Endothelial cell of umbilical vein (primary cell): ENCODE measurements around the gene MNT. TPM values are rescaled to one million over a fixed set of nuclear protein-coding genes. Genes with fewer than 3 reads are reported as not detected.

Experiments
- BruUV-seq: library from RNA; stranded (reverse); fragments of 400-500 nt; replicated peaks from 2 replicates; lab custom pipeline; 2021; lab: Mats Ljungman, UMichigan
- CTCF ChIA-PET: fragments of 300-600, 350-600 bp; sonication (Branson Sonifier 250); formaldehyde crosslinking; loops from one replicate; lab custom pipeline; 2021; ENCODE audit warnings: antibody characterized with exemption, inconsistent platforms; lab: Charles Lee
- POLR2A ChIA-PET: fragments of 300-600, 350-600 bp; sonication (Branson Sonifier 250); formaldehyde crosslinking; loops from one replicate; lab custom pipeline; 2021; ENCODE audit warnings: antibody characterized with exemption, inconsistent platforms; lab: Charles Lee
- DNase-seq: peaks from one replicate; pipeline ENCODE4 v3.0.0-alpha.2; 2011; ENCODE audit warnings: low read depth, low spot score
- FAIRE-seq: peaks from 2 replicates; lab custom pipeline; 2011; peaks lifted over from hg19 to GRCh38; lab: Jason Lieb, UNC
- H2AFZ ChIP-seq: 2 replicates; pipeline ENCODE4 v1.6.0; 2012; ENCODE audit warnings: low read depth, low read length, control low read depth, inconsistent platforms
- H3K27ac ChIP-seq: 2 replicates; pipeline ENCODE4 v1.5.1; 2011; ENCODE audit warnings: low read depth, mild to moderate bottlenecking, control low read depth, low read length, moderate library complexity; ENCODE audit not compliant: insufficient read depth
- H3K27me3 ChIP-seq, 2 experiments: 2 replicates each; pipeline versions ENCODE4 v1.6.0 to v1.6.1; 2011; ENCODE audit warnings: low read length in 2 of 2, mixed read lengths in 1 of 2; ENCODE audit not compliant: control insufficient read depth in 2 of 2, insufficient read depth in 2 of 2
- H3K36me3 ChIP-seq, 2 experiments: 2 replicates in 1 of 2; 3 replicates in 1 of 2; pipeline ENCODE4 v1.5.1; 2011; ENCODE audit warnings: low read length in 2 of 2, mild to moderate bottlenecking in 1 of 2, moderate library complexity in 1 of 2; ENCODE audit not compliant: control insufficient read depth in 2 of 2, insufficient read depth in 2 of 2; ENCODE audit errors: extremely low read depth in 1 of 2
- H3K4me1 ChIP-seq: 3 replicates; pipeline ENCODE4 v1.5.1; 2011; ENCODE audit warnings: mild to moderate bottlenecking, low read length; ENCODE audit not compliant: control insufficient read depth, insufficient read depth; ENCODE audit errors: extremely low read depth
- H3K4me2 ChIP-seq: 2 replicates; pipeline ENCODE4 v1.6.1; 2011; ENCODE audit warnings: low read length, control low read depth, mixed read lengths; ENCODE audit not compliant: insufficient read depth
- H3K4me3 ChIP-seq, 3 experiments: fragments of 200-600 bp in 1 of 3; sonication (generic), shearing (Covaris generic) in 1 of 3; replicated peaks in 1 of 3; 2 replicates each; pipeline ENCODE4 v1.5.1; 2011 to 2016; ENCODE audit warnings: control low read depth in 3 of 3, low read length in 3 of 3, mild to moderate bottlenecking in 2 of 3, inconsistent platforms in 1 of 3, low read depth in 1 of 3, moderate library complexity in 1 of 3; ENCODE audit not compliant: insufficient read depth in 1 of 3
- H3K79me2 ChIP-seq: 2 replicates; pipeline ENCODE4 v1.6.0; 2012; ENCODE audit warnings: low read length, inconsistent platforms; ENCODE audit not compliant: control insufficient read depth, insufficient read depth
- H3K9ac ChIP-seq: replicated peaks from 2 replicates; pipeline ENCODE3; 2011; ENCODE audit warnings: low read length, control low read depth; ENCODE audit not compliant: insufficient read depth; ENCODE audit errors: extremely low read depth
- H3K9me1 ChIP-seq: replicated peaks from 3 replicates; pipeline ENCODE4 v1.6.0; 2011; ENCODE audit warnings: mild to moderate bottlenecking, low read length; ENCODE audit not compliant: control insufficient read depth, insufficient read depth; ENCODE audit errors: extremely low read depth
- H3K9me3 ChIP-seq: replicated peaks from 2 replicates; pipeline ENCODE4 v1.5.1; 2012; ENCODE audit warnings: low read length, inconsistent platforms; ENCODE audit not compliant: control insufficient read depth, insufficient read depth
- H4K20me1 ChIP-seq: replicated peaks from 2 replicates; pipeline ENCODE3; 2011; ENCODE audit warnings: mild to moderate bottlenecking, low read length; ENCODE audit not compliant: control insufficient read depth, insufficient read depth; ENCODE audit errors: extremely low read depth
- EZH2 ChIP-seq: IDR thresholded peaks from 2 replicates; pipeline ENCODE4 v1.6.1; 2012; ENCODE audit warnings: borderline replicate concordance, low read depth, mild to moderate bottlenecking, moderate library complexity, low read length, inconsistent platforms; ENCODE audit not compliant: severe bottlenecking
- FOS ChIP-seq: IDR thresholded peaks from 2 replicates; pipeline ENCODE4 v1.6.1; 2011; ENCODE audit warnings: mild to moderate bottlenecking, low read length, moderate library complexity, borderline replicate concordance; ENCODE audit not compliant: insufficient read depth
- GATA2 ChIP-seq: IDR thresholded peaks from 2 replicates; pipeline ENCODE4 v1.7.0; 2011; ENCODE audit warnings: low read depth, mild to moderate bottlenecking, moderate library complexity, mixed read lengths, low read length; ENCODE audit not compliant: insufficient read length, insufficient read depth
- JUN ChIP-seq: IDR thresholded peaks from 2 replicates; pipeline ENCODE4 v1.6.1; 2011; ENCODE audit warnings: borderline replicate concordance, low read depth; ENCODE audit not compliant: insufficient read length, insufficient read depth
- MAX ChIP-seq: IDR thresholded peaks from 2 replicates; pipeline ENCODE4 v1.6.1; 2011; ENCODE audit not compliant: insufficient read depth, insufficient read length
- MYC ChIP-seq: IDR thresholded peaks from one replicate; pipeline ENCODE4 v1.6.1; 2011; ENCODE audit warnings: mild to moderate bottlenecking, low read depth, low read length
- POLR2A ChIP-seq: IDR thresholded peaks from 2 replicates; pipeline ENCODE4 v1.6.1; 2012; ENCODE audit warnings: low read depth, mild to moderate bottlenecking, control low read depth, low read length
- POLR2AphosphoS5 ChIP-seq: IDR thresholded peaks from 2 replicates; pipeline ENCODE4 v1.6.1; 2012; ENCODE audit warnings: low read depth, mild to moderate bottlenecking, control low read depth, low read length, moderate library complexity; ENCODE audit not compliant: insufficient read depth
- dilution Hi-C: fragments of 300-500 bp; cut with MboI; formaldehyde crosslinking; loops from one replicate; pipeline ENCODE4 v1.15.0; 2019; ENCODE audit warnings: low sequenced_read_pairs; ENCODE audit not compliant: extremely low pct_ligation_motif_present
- intact Hi-C: fragments of 100-400 bp; cut with micrococcal nuclease; formaldehyde crosslinking; loops from one replicate; pipeline ENCODE4 v1.10.0; 2022
- polyA plus RNA-seq, 4 experiments: library from polyadenylated mRNA; depleted of rRNA in 3 of 4; stranded (reverse) in 3 of 4; unstranded in 1 of 4; fragments of >200 nt; gene quantifications; 2 replicates each; pipeline versions ENCODE4 v1.2.1 to v1.2.3, GENCODE V29; 2011 to 2012; ENCODE audit warnings: missing spikeins in 1 of 4
- total RNA-seq: library from RNA; stranded (reverse); gene quantifications from 2 replicates; pipeline ENCODE4 v1.2.3, GENCODE V29; 2021
- TF ChIP-seq, protein P1 (sequence below), 2 donors: IDR thresholded peaks; 1 replicate in 1 of 2; 2 replicates in 1 of 2; pipeline ENCODE4 v1.5.1; 2011; ENCODE audit warnings: low read length in 2 of 2, mild to moderate bottlenecking in 2 of 2, moderate library complexity in 2 of 2, control low read depth in 1 of 2, inconsistent platforms in 1 of 2, low read depth in 1 of 2; ENCODE audit not compliant: insufficient read depth in 1 of 2; ENCODE audit errors: extremely low read depth in 1 of 2

MNT gene
- total and polyA plus RNA-seq, 2 donors (not counting 3 experiments of a cell fraction or from before 2014, with no cell fraction given), result 4.1 to 21.6 TPM

DNA sequence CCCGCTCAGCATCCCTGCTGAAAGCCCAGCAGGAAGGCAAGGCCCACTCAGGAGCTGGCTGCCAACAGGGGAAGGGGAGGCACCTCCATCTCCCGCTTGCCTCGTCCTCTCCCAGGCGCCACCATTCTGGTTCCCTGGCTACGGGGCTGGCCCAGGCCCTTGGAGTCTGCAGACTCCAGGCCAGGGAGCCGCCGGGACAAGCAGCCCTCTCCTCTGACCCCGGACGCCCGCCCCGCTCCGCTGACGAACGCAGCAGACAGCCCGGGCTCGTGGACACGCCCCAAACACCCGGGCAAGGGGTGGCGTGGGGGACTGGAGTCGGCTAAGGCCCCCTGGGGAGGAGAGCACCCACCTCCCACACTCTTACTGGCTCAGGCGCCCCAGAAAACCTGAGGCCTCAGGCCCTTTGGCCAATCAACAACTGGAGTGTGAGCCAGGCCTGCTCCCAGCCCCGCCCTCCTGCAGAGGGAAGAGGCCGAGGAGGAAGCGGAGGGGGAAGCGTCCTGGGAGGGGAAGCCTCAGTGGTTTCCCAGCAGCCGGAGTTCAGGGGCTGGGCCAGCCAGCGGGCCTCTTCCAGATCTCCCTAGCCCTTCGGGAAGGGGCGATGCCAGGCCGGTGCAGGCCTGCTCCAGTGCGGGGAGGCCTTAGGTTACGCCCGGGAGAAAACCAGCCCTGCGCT lies 4.2 kb downstream of the MNT start:
- CTCF ChIA-PET, result no interaction called here
- Histone ChIP-seq H4K20me1 (no peaks in the 10 kb centered on the region), H3K79me2 (peaks cover 24% of the 10 kb centered on the region), H2AFZ (peak overlapping the region; percentile 2), H3K36me3 (no peaks in the 10 kb centered on the region), H3K27ac (peak overlapping the region; percentile 63), H3K4me1 (peaks cover 42% of the 10 kb centered on the region), H3K9me3 (no peaks in the 10 kb centered on the region), H3K4me3 (peak overlapping the region in 1 of 3 experiments; percentile 16), H3K27me3 (no peaks in the 10 kb centered on the region), H3K9me1 (no peaks in the 10 kb centered on the region), H3K9ac (peak overlapping the region; percentile 37), H3K4me2 (peak overlapping the region; percentile 10)
- TF ChIP-seq EZH2 (no peak), POLR2AphosphoS5 (peak; percentile 67)
- DNase-seq, result peak; percentile 97
- POLR2A ChIA-PET, result interaction anchor here (1.6 kb wide), 1 partner anchor 14 kb away, joined by 4 read pairs; no protein-coding TSS in a partner anchor
- intact Hi-C loops (loop anchor here (1.0 kb wide), 1 partner anchor 14 kb away; no protein-coding TSS in a partner anchor), dilution Hi-C loops (no loop called here)
- peak; percentile 96 for FAIRE-seq
- BruUV-seq, result no TSS peak

DNA sequence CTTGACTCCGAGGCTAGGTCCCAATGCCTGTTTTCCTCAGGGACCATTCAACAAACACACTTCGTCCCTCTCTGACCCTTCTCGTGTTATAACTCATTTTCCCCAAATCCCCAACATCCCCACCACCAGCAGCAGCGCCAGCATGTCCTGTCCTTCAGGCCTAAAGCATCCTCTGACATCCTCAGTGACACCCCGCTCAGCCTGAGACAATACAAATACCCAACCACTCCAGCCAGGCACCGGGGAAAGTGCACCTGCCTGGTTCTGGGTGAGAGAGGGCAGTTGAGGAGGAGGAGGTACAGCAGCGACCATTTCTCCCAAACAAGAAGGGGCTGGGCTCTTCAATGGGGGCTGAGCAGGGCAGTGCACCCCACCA lies 4.7 kb downstream of the MNT start:
- DNase-seq (no peak), FAIRE-seq (peak; percentile 40)
- Histone ChIP-seq H3K9ac (peak overlapping the region; percentile 37), H3K79me2 (peaks cover 24% of the 10 kb centered on the region), H3K9me3 (no peaks in the 10 kb centered on the region), H3K27ac (peak overlapping the region; percentile 63), H3K4me1 (peaks cover 45% of the 10 kb centered on the region), H3K4me3 (peak overlapping the region in 1 of 3 experiments; percentile 16), H2AFZ (no peak overlapping the region), H3K9me1 (no peaks in the 10 kb centered on the region), H3K36me3 (no peaks in the 10 kb centered on the region), H3K4me2 (peak overlapping the region; percentile 10), H3K27me3 (no peaks in the 10 kb centered on the region), H4K20me1 (no peaks in the 10 kb centered on the region)
- no TSS peak for BruUV-seq
- dilution Hi-C loops (no loop called here), intact Hi-C loops (loop anchor here (1.0 kb wide), 1 partner anchor 14 kb away; no protein-coding TSS in a partner anchor)
- TF ChIP-seq FOS (no peak), JUN (no peak), MYC (no peak), POLR2AphosphoS5 (no peak), GATA2 (no peak), MAX (no peak), POLR2A (no peak), EZH2 (no peak)
- TF ChIP-seq, protein P1, sequence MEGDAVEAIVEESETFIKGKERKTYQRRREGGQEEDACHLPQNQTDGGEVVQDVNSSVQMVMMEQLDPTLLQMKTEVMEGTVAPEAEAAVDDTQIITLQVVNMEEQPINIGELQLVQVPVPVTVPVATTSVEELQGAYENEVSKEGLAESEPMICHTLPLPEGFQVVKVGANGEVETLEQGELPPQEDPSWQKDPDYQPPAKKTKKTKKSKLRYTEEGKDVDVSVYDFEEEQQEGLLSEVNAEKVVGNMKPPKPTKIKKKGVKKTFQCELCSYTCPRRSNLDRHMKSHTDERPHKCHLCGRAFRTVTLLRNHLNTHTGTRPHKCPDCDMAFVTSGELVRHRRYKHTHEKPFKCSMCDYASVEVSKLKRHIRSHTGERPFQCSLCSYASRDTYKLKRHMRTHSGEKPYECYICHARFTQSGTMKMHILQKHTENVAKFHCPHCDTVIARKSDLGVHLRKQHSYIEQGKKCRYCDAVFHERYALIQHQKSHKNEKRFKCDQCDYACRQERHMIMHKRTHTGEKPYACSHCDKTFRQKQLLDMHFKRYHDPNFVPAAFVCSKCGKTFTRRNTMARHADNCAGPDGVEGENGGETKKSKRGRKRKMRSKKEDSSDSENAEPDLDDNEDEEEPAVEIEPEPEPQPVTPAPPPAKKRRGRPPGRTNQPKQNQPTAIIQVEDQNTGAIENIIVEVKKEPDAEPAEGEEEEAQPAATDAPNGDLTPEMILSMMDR (IDR thresholded peaks at IDR 0.05; ENCODE audit: extremely low read depth in 1 of 2, insufficient read depth in 1 of 2, low read depth in 1 of 2, low read length in 2 of 2), result no peak
- POLR2A ChIA-PET, result no interaction called here
- CTCF ChIA-PET, result interaction anchor here (1.1 kb wide), 1 partner anchor 14 kb away, joined by 12 read pairs; no protein-coding TSS in a partner anchor
